ENCODE results near the gene RIOX2. TPM values are rescaled to one million over a fixed set of nuclear protein-coding genes. Genes with fewer than 3 reads are reported as not detected.

The RIOX2 gene
- total RNA-seq, 6 experiments from 2014 or later: 10.9 to 27.6 (median 15.6) TPM

DNA sequence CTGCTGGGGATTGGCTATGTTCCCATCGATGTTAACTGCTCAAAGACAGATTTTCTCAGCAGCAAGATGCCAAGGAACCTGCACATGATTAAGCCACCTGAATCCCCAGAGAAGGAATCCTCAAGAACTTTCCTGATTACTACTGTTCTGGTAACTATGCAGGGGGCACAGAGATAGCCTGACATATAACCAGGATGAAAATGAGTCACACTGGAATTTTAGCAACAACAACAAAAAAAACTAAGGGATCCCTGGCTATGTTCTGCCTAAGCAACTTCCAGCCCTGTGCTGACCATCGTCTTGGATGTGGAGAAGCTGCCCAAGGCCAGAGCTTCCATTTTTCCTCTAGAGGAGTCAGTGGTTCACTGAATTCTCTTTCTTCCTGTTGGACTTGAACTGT lies 13.8 kb downstream of the RIOX2 start:
- Histone ChIP-seq H3K27ac (no peak overlapping the region), H3K4me1 (peaks cover 0 to 8% (median 0%) of the 10 kb centered on the region in 4 donors), H3K4me3 (no peak overlapping the region), H3K36me3 (peaks cover 0 to 26% (median 8%) of the 10 kb centered on the region in 4 donors), H3K9me3 (no peaks in the 10 kb centered on the region), H3K27me3 (no peaks in the 10 kb centered on the region)
- TF ChIP-seq POLR2A (IDR thresholded peaks at IDR 0.05): no peak
- DNase-seq: no peak
- 100% methylated on average over 2 of the region's 2 CpGs for WGBS (ENCODE audit: insufficient coverage, low coverage, low lambda C conversion rate, missing lambda C conversion rate)
- ATAC-seq: no peak
- intact Hi-C loops (cut with DNase I): no loop called here

- H3K27ac ChIP-seq: no peak overlapping the region
- 48% methylated on average over 8 of the region's 8 CpGs for WGBS (ENCODE audit: insufficient coverage, low coverage, low lambda C conversion rate, missing lambda C conversion rate)
Observed at GRCh38 chr3:97957617-97958311, 14.5 kb downstream of the RIOX2 start.

GRCh38 chr3:97956051-97956450 lies 16.2 kb downstream of the RIOX2 start:
- no peak overlapping the region for H3K27ac ChIP-seq
- DNase-seq (no peak), ATAC-seq (no peak)
- TF ChIP-seq POLR2A (IDR thresholded peaks at IDR 0.05): no peak
- no peak for TF ChIP-seq CTCF (IDR thresholded peaks at IDR 0.05)
- peaks cover 0 to 42% (median 12%) of the 10 kb centered on the region in 4 donors for H3K36me3 ChIP-seq
- H3K4me3 ChIP-seq: no peak overlapping the region
- 90% methylated on average over 3 of the region's 3 CpGs for WGBS (ENCODE audit: insufficient coverage, low coverage, low lambda C conversion rate, missing lambda C conversion rate)
- no peaks in the 10 kb centered on the region for H3K9me3 ChIP-seq
- intact Hi-C loops (cut with DNase I): no loop called here
- H3K4me1 ChIP-seq: peaks cover 0 to 8% (median 0%) of the 10 kb centered on the region in 4 donors
- no peaks in the 10 kb centered on the region for H3K27me3 ChIP-seq

More at GRCh38 chr3:97957617-97958311, 14.5 kb downstream of the RIOX2 start:
- H3K4me3 ChIP-seq: no peak overlapping the region
- no peaks in the 10 kb centered on the region for H3K27me3 ChIP-seq
- intact Hi-C loops (cut with DNase I): no loop called here
- peaks cover 0 to 30% (median 8%) of the 10 kb centered on the region in 4 donors for H3K36me3 ChIP-seq
- no peaks in the 10 kb centered on the region for H3K9me3 ChIP-seq
- TF ChIP-seq POLR2A (IDR thresholded peaks at IDR 0.05) (no peak), CTCF (IDR thresholded peaks at IDR 0.05) (no peak)
- ATAC-seq: peak; percentile 73 to 92 (median 91)
- H3K4me1 ChIP-seq: peaks cover 0 to 8% (median 0%) of the 10 kb centered on the region in 4 donors
- DNase-seq: peak in 1 of 3 donors; percentile 31

GRCh38 chr3:97954228-97954827 lies 17.9 kb downstream of the RIOX2 start:
- ATAC-seq (no peak), DNase-seq (no peak)
- H3K27me3 ChIP-seq: no peaks in the 10 kb centered on the region
- peaks cover 0 to 8% (median 0%) of the 10 kb centered on the region in 4 donors for H3K4me1 ChIP-seq
- H3K27ac ChIP-seq: no peak overlapping the region
- no peak for TF ChIP-seq POLR2A (IDR thresholded peaks at IDR 0.05)
- TF ChIP-seq CTCF (IDR thresholded peaks at IDR 0.05): no peak
- intact Hi-C loops (cut with DNase I): loop anchor here in 1 of 2 donors (5.0 kb wide), 1 partner anchor 52 kb away; no protein-coding TSS in a partner anchor
- H3K36me3 ChIP-seq: peaks cover 0 to 52% (median 16%) of the 10 kb centered on the region in 4 donors
- no peak overlapping the region for H3K4me3 ChIP-seq
- 95% methylated on average over 6 of the region's 9 CpGs for WGBS (ENCODE audit: insufficient coverage, low coverage, low lambda C conversion rate, missing lambda C conversion rate)
- H3K9me3 ChIP-seq: no peaks in the 10 kb centered on the region

- ATAC-seq (no peak), DNase-seq (no peak)
- Histone ChIP-seq H3K9me3 (no peaks in the 10 kb centered on the region), H3K36me3 (peaks cover 0 to 48% (median 17%) of the 10 kb centered on the region in 4 donors), H3K27ac (no peak overlapping the region), H3K27me3 (no peaks in the 10 kb centered on the region), H3K4me1 (peaks cover 0 to 5% (median 0%) of the 10 kb centered on the region in 4 donors), H3K4me3 (no peak overlapping the region)
- WGBS (ENCODE audit: insufficient coverage, low coverage, low lambda C conversion rate, missing lambda C conversion rate): 100% methylated on average over 1 of the region's 1 CpG
- intact Hi-C loops (cut with DNase I): loop anchor here in 1 of 2 donors (5.0 kb wide), 1 partner anchor 51 kb away; no protein-coding TSS in a partner anchor
- TF ChIP-seq CTCF (IDR thresholded peaks at IDR 0.05) (no peak), POLR2A (IDR thresholded peaks at IDR 0.05) (no peak)
Observed at GRCh38 chr3:97952872-97953271, 19.4 kb downstream of the RIOX2 start.
